HepG2 (cell line): ENCODE measurements around the gene RBM5. TPM values are rescaled to one million over a fixed set of nuclear protein-coding genes. Genes with fewer than 3 reads are reported as not detected.

Experiments
- BCL3 ChIP-seq: sonication (generic); formaldehyde crosslinking; IDR thresholded peaks from 2 replicates; pipeline ENCODE4 v1.5.1; 2020; ENCODE audit warnings: mild to moderate bottlenecking, missing genetic modification reagents, moderate library complexity
- ETS1 ChIP-seq: sonication (generic); formaldehyde crosslinking; IDR thresholded peaks from 2 replicates; pipeline ENCODE4 v1.4.0; 2020; ENCODE audit warnings: missing genetic modification reagents
- FOXO1 ChIP-seq: sonication (generic); formaldehyde crosslinking; IDR thresholded peaks from 2 replicates; pipeline ENCODE4 v1.4.0; 2020; ENCODE audit warnings: missing genetic modification reagents
- HNF1A ChIP-seq, 2 experiments: sonication (generic) in 1 of 2; formaldehyde crosslinking in 1 of 2; IDR thresholded peaks; 2 replicates each; pipeline versions ENCODE4 v1.4.0 to v1.6.1; 2016 to 2020; ENCODE audit warnings: borderline replicate concordance in 1 of 2, low read depth in 1 of 2, mild to moderate bottlenecking in 1 of 2, missing genetic modification reagents in 1 of 2
- HNF4A ChIP-seq: sonication (generic); formaldehyde crosslinking; IDR thresholded peaks from 2 replicates; pipeline ENCODE4 v1.4.0; 2020; ENCODE audit warnings: missing genetic modification reagents
- IRF9 ChIP-seq: sonication (generic); formaldehyde crosslinking; IDR thresholded peaks from 2 replicates; pipeline ENCODE4 v1.8.0; 2022; ENCODE audit warnings: missing genetic modification reagents, mild to moderate bottlenecking, borderline replicate concordance
- NFIB ChIP-seq: sonication (generic); formaldehyde crosslinking; IDR thresholded peaks from 2 replicates; pipeline ENCODE4 v1.9.0; 2021; ENCODE audit warnings: missing genetic modification reagents, mild to moderate bottlenecking, borderline replicate concordance
- PCBP1 ChIP-seq: fragments of 200-400 bp; formaldehyde crosslinking; IDR thresholded peaks from 2 replicates; pipeline ENCODE4 v1.6.1; 2017; ENCODE audit warnings: mild to moderate bottlenecking, low read depth, low read length, borderline replicate concordance
- PRDM10 ChIP-seq: sonication (generic); formaldehyde crosslinking; IDR thresholded peaks from 2 replicates; pipeline ENCODE4 v1.4.0; 2020; ENCODE audit warnings: low read depth, missing genetic modification reagents
- RFX3 ChIP-seq: IDR thresholded peaks from 2 replicates; pipeline ENCODE4 v1.6.1; 2016; ENCODE audit warnings: missing biosample characterization, missing genetic modification reagents
- SP4 ChIP-seq: sonication (generic); formaldehyde crosslinking; IDR thresholded peaks from 2 replicates; pipeline ENCODE4 v1.8.1; 2023; ENCODE audit warnings: mild to moderate bottlenecking, missing genetic modification reagents
- ZNF331 ChIP-seq: sonication (generic); formaldehyde crosslinking; IDR thresholded peaks from 2 replicates; pipeline ENCODE4 v1.4.0; 2020; ENCODE audit warnings: missing genetic modification reagents
- ZSCAN5A ChIP-seq: sonication (generic); formaldehyde crosslinking; IDR thresholded peaks from 2 replicates; pipeline ENCODE4 v1.8.0; 2022; ENCODE audit warnings: mild to moderate bottlenecking, missing genetic modification reagents, borderline replicate concordance
- polyA plus RNA-seq, 8 experiments: library from polyadenylated mRNA; depleted of rRNA in 3 of 8; stranded (reverse) in 7 of 8; unstranded in 1 of 8; fragments of >200 nt; fragmentation: Illumina TruSeq in 4 of 8; extraction: Trizol in 4 of 8; gene quantifications; 2 replicates each; pipeline versions ENCODE4 v1.2.1 to v1.2.3, GENCODE V29; 2011 to 2016; ENCODE audit warnings: low read depth in 4 of 8, missing spikeins in 1 of 8, mixed read lengths in 1 of 8; ENCODE audit not compliant: insufficient read depth in 1 of 8
- total RNA-seq, 5 experiments: library from RNA; depleted of rRNA; stranded (reverse); fragments of >200 nt; fragmentation: Illumina TruSeq; extraction: Trizol; gene quantifications; 2 replicates each; pipeline ENCODE4 v1.2.3, GENCODE V29; 2016; ENCODE audit warnings: low read depth in 1 of 5

Gene RBM5
- total and polyA plus RNA-seq, 2 of the 13 experiments (the other 11 are each of a cell fraction or from before 2014, with no cell fraction given): 106 to 204 TPM

GRCh38 chr3:50150863-50151686, 62.4 kb downstream of the RBM5 start (continued):
- no peak for TF ChIP-seq PRDM10 (CRISPR knock-in tag)
- TF ChIP-seq ETS1 (CRISPR knock-in tag): no peak
- peak; percentile 47; the same call in 1 of the 2 replicates for TF ChIP-seq FOXO1
- TF ChIP-seq BCL3 (CRISPR knock-in tag): peak; percentile 20; the same call in 1 of the 2 replicates
- TF ChIP-seq HNF1A (IDR thresholded peaks at IDR 0.05; ENCODE audit: low read depth): no peak
- no peak for TF ChIP-seq HNF1A (CRISPR knock-in tag; IDR thresholded peaks at IDR 0.05; ENCODE audit: borderline replicate concordance)
- peak; percentile 55; the same call in 1 of the 2 replicates for TF ChIP-seq IRF9
- no peak for TF ChIP-seq RFX3 (CRISPR knock-in tag)
- peak; percentile 51; the same call in 1 of the 2 replicates for TF ChIP-seq HNF4A (CRISPR knock-in tag)
- TF ChIP-seq SP4 (CRISPR knock-in tag): peak; percentile 48; the same call in 1 of the 2 replicates
- 0 out of 2 replicates have a peak, but pooled peaks have one; percentile 47 for TF ChIP-seq PCBP1
- TF ChIP-seq ZSCAN5A (CRISPR knock-in tag): no peak
- TF ChIP-seq ZNF331 (CRISPR knock-in tag): 0 out of 2 replicates have a peak, but pooled peaks have one; percentile 8
- TF ChIP-seq NFIB (CRISPR knock-in tag): no peak
